SU-DHL-6 (cell line): ENCODE measurements around the gene CPNE2.

Experiments
- H2AFZ ChIP-seq: fragments of 200-600 bp; sonication (generic); 2 replicates; pipeline ENCODE4 v1.6.1; 2014; ENCODE audit warnings: low read depth, mild to moderate bottlenecking, moderate library complexity, mixed read lengths, antibody characterized with exemption, low read length; ENCODE audit not compliant: severe bottlenecking
- H3F3A ChIP-seq: fragments of 200-600 bp; shearing (Covaris generic); 2 replicates; pipeline ENCODE4 v1.6.0; 2016; ENCODE audit warnings: antibody characterized with exemption, mild to moderate bottlenecking; ENCODE audit not compliant: insufficient read depth
- H3K27ac ChIP-seq: fragments of 200-600 bp; sonication (generic); 2 replicates; pipeline ENCODE4 v1.5.1; 2016; ENCODE audit warnings: low read depth, mild to moderate bottlenecking, low read length, moderate library complexity, mixed read lengths
- H3K27me3 ChIP-seq: fragments of 200-600 bp; sonication (generic), shearing (Covaris generic); 2 replicates; pipeline ENCODE4 v1.6.0; 2014; ENCODE audit warnings: mild to moderate bottlenecking, low read length
- H3K36me3 ChIP-seq: fragments of 200-600 bp; sonication (generic); 2 replicates; pipeline ENCODE4 v1.6.1; 2014; ENCODE audit warnings: mild to moderate bottlenecking, low read length, mixed read lengths
- H3K4me2 ChIP-seq: fragments of 300-600, 200-600 bp; shearing (Covaris generic), sonication (generic); 2 replicates; pipeline ENCODE4 v1.6.0; 2014; ENCODE audit warnings: low read length, low read depth, mild to moderate bottlenecking; ENCODE audit not compliant: poor library complexity, severe bottlenecking
- H3K4me3 ChIP-seq: fragments of 200-600 bp; sonication (generic); 2 replicates; pipeline ENCODE4 v1.5.1; 2014; ENCODE audit warnings: antibody characterized with exemption, low read length, mild to moderate bottlenecking, mixed read lengths; ENCODE audit not compliant: insufficient read depth, poor library complexity, severe bottlenecking
- H3K79me2 ChIP-seq: fragments of 200-600 bp; sonication (generic); 2 replicates; pipeline ENCODE4 v1.6.1; 2014; ENCODE audit warnings: mild to moderate bottlenecking, low read length, moderate library complexity; ENCODE audit not compliant: insufficient read depth
- H3K9ac ChIP-seq: fragments of 200-600 bp; sonication (generic); 2 replicates; pipeline ENCODE4 v1.7.0; 2014; ENCODE audit warnings: mild to moderate bottlenecking, low read length
- H3K9me2 ChIP-seq: fragments of 200-600 bp; sonication (generic); replicated peaks from 2 replicates; pipeline ENCODE4 v1.6.1; 2014; ENCODE audit warnings: low read length; ENCODE audit not compliant: insufficient read depth
- H3K9me3 ChIP-seq: fragments of 200-600 bp; sonication (generic); 2 replicates; pipeline ENCODE4 v1.6.1; 2014; ENCODE audit warnings: low read length, mixed read lengths; ENCODE audit not compliant: insufficient read depth
- H4K20me1 ChIP-seq: fragments of 200-600 bp; sonication (generic); 2 replicates; pipeline ENCODE4 v1.6.1; 2014; ENCODE audit warnings: low read depth, mild to moderate bottlenecking, antibody characterized with exemption, low read length, moderate library complexity, mixed read lengths
- CTCF ChIP-seq: fragments of 200-600 bp; sonication (generic); IDR thresholded peaks from one replicate; pipeline ENCODE4 v1.5.1; 2017; ENCODE audit warnings: antibody characterized with exemption, mild to moderate bottlenecking, low read length, moderate library complexity; ENCODE audit not compliant: insufficient read depth, poor library complexity, severe bottlenecking
- EZH2phosphoT487 ChIP-seq: fragments of 200-600 bp; sonication (generic), shearing (Covaris generic); conservative IDR thresholded peaks from 2 replicates; pipeline ENCODE4 v1.6.1; 2018; ENCODE audit warnings: mild to moderate bottlenecking, antibody characterized with exemption, low read length, moderate library complexity, mixed read lengths

CPNE2 gene

GRCh38 chr16:57113042-57113453 is 20.7 kb downstream of the CPNE2 start:
- TF ChIP-seq EZH2phosphoT487 (no peak), CTCF (no peak)
- H3K27ac ChIP-seq: no peak overlapping the region
- H3K79me2 ChIP-seq: no peaks in the 10 kb centered on the region
- H3K27me3 ChIP-seq: no peaks in the 10 kb centered on the region
- no peak overlapping the region for H3K4me3 ChIP-seq
- H4K20me1 ChIP-seq: no peaks in the 10 kb centered on the region
- no peaks in the 10 kb centered on the region for H3K9me2 ChIP-seq
- H3K9me3 ChIP-seq: no peaks in the 10 kb centered on the region
- H3K4me2 ChIP-seq: no peak overlapping the region
- no peak overlapping the region for H2AFZ ChIP-seq
- no peaks in the 10 kb centered on the region for H3K36me3 ChIP-seq
- no peaks in the 10 kb centered on the region for H3F3A ChIP-seq
- H3K9ac ChIP-seq: no peak overlapping the region

- no peaks in the 10 kb centered on the region for H3K9me3 ChIP-seq
- H4K20me1 ChIP-seq: no peaks in the 10 kb centered on the region
- H2AFZ ChIP-seq: no peak overlapping the region
- no peak overlapping the region for H3K27ac ChIP-seq
- no peak overlapping the region for H3K4me2 ChIP-seq
- no peaks in the 10 kb centered on the region for H3K36me3 ChIP-seq
- no peaks in the 10 kb centered on the region for H3K79me2 ChIP-seq
- no peaks in the 10 kb centered on the region for H3K9me2 ChIP-seq
- no peak overlapping the region for H3K9ac ChIP-seq
- H3K4me3 ChIP-seq: no peak overlapping the region
- no peaks in the 10 kb centered on the region for H3K27me3 ChIP-seq
- no peak for TF ChIP-seq CTCF
- no peak for TF ChIP-seq EZH2phosphoT487
- no peaks in the 10 kb centered on the region for H3F3A ChIP-seq
Observed at GRCh38 chr16:57113664-57114063, 21.3 kb downstream of the CPNE2 start.

- H3K27ac ChIP-seq: no peak overlapping the region
- TF ChIP-seq CTCF (no peak), EZH2phosphoT487 (no peak)
- H2AFZ ChIP-seq: no peak overlapping the region
- no peaks in the 10 kb centered on the region for H3K9me3 ChIP-seq
- H3K36me3 ChIP-seq: no peaks in the 10 kb centered on the region
- no peak overlapping the region for H3K4me3 ChIP-seq
- H3K9me2 ChIP-seq: no peaks in the 10 kb centered on the region
- H4K20me1 ChIP-seq: no peaks in the 10 kb centered on the region
- no peak overlapping the region for H3K9ac ChIP-seq
- no peaks in the 10 kb centered on the region for H3K27me3 ChIP-seq
- H3K4me2 ChIP-seq: no peak overlapping the region
- no peaks in the 10 kb centered on the region for H3F3A ChIP-seq
- H3K79me2 ChIP-seq: no peaks in the 10 kb centered on the region
Observed at GRCh38 chr16:57115168-57115513, 22.8 kb downstream of the CPNE2 start.

GRCh38 chr16:57115514-57116182 is 23.3 kb downstream of the CPNE2 start:
- Histone ChIP-seq H3K27ac (no peak overlapping the region), H3K4me2 (no peak overlapping the region), H3K9me3 (no peaks in the 10 kb centered on the region), H4K20me1 (no peaks in the 10 kb centered on the region), H3K36me3 (no peaks in the 10 kb centered on the region), H3F3A (no peaks in the 10 kb centered on the region), H2AFZ (no peak overlapping the region), H3K79me2 (no peaks in the 10 kb centered on the region), H3K9ac (no peak overlapping the region), H3K9me2 (no peaks in the 10 kb centered on the region), H3K27me3 (no peaks in the 10 kb centered on the region), H3K4me3 (no peak overlapping the region)
- no peak for TF ChIP-seq CTCF
- no peak for TF ChIP-seq EZH2phosphoT487
